Measurements from ENCODE around the gene CTAG1A.
"Not testable (repeated sequence)": the region's sequence is repeated elsewhere in the genome, so short reads cannot be mapped to it uniquely, and the experiment has no call there.

DNA sequence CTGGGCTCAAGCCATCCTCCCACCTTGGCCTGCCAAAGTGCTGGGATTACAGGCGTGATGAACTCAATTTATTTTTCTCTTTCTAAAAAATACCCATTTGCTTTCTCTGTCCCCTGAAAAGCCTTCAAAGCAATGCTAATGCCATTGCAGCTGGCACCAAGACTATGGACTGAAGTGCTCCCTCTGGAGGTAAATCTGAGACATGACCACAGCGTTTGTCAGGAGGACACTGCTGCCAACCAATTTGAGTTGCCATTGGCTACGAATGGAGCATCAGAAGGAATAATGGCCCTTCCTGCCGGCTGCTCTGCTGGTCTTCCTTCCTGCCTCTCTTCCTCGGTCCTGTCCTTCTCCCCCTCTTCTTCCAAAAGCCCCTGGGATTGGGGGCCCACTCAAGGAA, 9.9 kb upstream of the CTAG1A start:
- TF ChIP-seq CTCF (conservative IDR thresholded peaks at IDR 0.05; ENCODE audit: low read length); EZH2phosphoT487 (IDR thresholded peaks at IDR 0.05; ENCODE audit: borderline replicate concordance): not testable (repeated sequence)
